Neural progenitor cell (in vitro differentiated cells): ENCODE results near the gene ZFYVE19.

Experiments used
- CTCF ChIP-seq: fragments of 200-600 bp; sonication (generic); IDR thresholded peaks from 2 replicates; pipeline ENCODE4 v1.5.1; 2017; ENCODE audit warnings: antibody characterized with exemption, mild to moderate bottlenecking
- EZH2 ChIP-seq: fragments of 200-600 bp; sonication (generic); IDR thresholded peaks from 2 replicates; pipeline ENCODE4 v1.6.1; 2017; ENCODE audit warnings: antibody characterized with exemption, mild to moderate bottlenecking, moderate library complexity
- EZH2phosphoT487 ChIP-seq: fragments of 200-600 bp; sonication (generic); IDR thresholded peaks from 2 replicates; pipeline ENCODE4 v1.6.1; 2017; ENCODE audit warnings: antibody characterized with exemption

- TF ChIP-seq EZH2: no peak
- TF ChIP-seq CTCF: no peak
- no peak for TF ChIP-seq EZH2phosphoT487
Observed at GRCh38 chr15:40796041-40796440, 10.8 kb upstream of the ZFYVE19 start.
